HG02981 (cell line): ENCODE data around the gene SLC43A1.

Experiments used
- ATAC-seq: cut with Tn5 transposase; IDR thresholded peaks from one replicate; pipeline ENCODE4 v1.9.1; 2021; ENCODE audit warnings: mild to moderate bottlenecking, moderate library complexity; ENCODE audit not compliant: unreplicated experiment

Gene SLC43A1

DNA sequence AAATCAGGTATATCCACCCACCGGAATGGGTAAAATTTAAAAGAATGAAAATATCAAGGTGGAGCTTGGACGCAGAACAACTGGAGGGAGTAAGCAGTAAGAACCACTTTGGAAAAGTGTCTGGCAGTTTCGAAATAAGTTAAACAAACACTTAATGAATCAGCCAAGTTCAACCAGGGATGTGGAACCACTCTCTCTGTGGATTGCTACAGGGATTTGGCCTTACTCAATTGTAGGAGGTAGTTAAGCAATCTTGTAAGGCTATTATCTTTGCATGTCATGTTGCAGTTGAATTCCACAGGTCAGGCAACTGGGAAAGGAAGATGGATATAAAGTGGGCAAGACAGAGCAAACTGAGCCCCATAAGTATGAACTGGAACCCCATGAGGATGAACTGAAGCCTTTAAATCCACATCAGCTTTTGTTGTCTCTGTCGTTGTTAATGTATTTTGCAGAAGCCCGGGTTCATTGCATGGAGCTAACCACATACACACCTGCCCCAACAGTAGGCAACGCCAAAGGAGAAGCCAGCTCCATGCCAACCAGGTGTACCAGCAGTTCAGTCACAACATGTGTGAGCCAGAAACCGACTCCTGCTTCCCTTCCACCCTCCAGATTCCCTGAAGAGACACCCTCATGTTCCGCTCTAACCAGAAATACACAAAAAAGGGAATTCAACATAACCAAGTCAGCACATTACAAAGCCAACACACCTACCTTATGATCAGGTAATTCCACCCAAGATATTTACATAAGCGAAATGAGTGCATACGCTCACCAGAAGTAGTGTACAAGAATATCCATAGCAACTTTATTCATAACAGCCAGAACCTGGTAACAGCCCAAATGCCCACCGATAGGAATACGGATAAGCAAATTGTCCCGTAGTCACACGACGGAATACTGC, 80.6 kb downstream of the SLC43A1 start:
- no peak for ATAC-seq
